HepG2 (cell line): ENCODE results near the gene CCDC88A. TPM values are rescaled to one million over a fixed set of nuclear protein-coding genes. Genes with fewer than 3 reads are reported as not detected.

ENCODE experiments used
- ATAC-seq: fragments of 200-7000 bp; cut with Tn5 transposase; 3 replicates; pipeline ENCODE4 v1.9.1; 2020; ENCODE audit warnings: mild to moderate bottlenecking, moderate library complexity
- BruUV-seq: library from RNA; stranded (reverse); fragments of 400-500 nt; replicated peaks from 2 replicates; lab custom pipeline; 2021; lab: Mats Ljungman, UMichigan
- CTCF ChIA-PET: fragments of 300-600 bp; formaldehyde crosslinking; extraction: SDS; loops from one replicate; lab custom pipeline; 2021; ENCODE audit warnings: low total read pairs, inconsistent platforms, low intra/inter-chr PET ratio; lab: Yijun Ruan, JAX
- POLR2A ChIA-PET: fragments of 350-600 bp; sonication (Branson Sonifier 250); formaldehyde crosslinking; loops from one replicate; lab custom pipeline; 2020; ENCODE audit warnings: antibody characterized with exemption, inconsistent platforms; lab: Yijun Ruan, JAX
- DNase-seq: peaks from one replicate; pipeline ENCODE4 v3.0.0-alpha.2; 2015; ENCODE audit warnings: low spot score
- FAIRE-seq: peaks from 3 replicates; lab custom pipeline; 2011; peaks lifted over from hg19 to GRCh38; lab: Jason Lieb, UNC
- H2AFZ ChIP-seq: one replicate; pipeline ENCODE4 v1.6.1; 2011; ENCODE audit warnings: low read length, inconsistent platforms
- H3K27ac ChIP-seq: fragments of 300-600 bp; 3 replicates; pipeline ENCODE4 v1.8.0; 2011; ENCODE audit warnings: mixed run types, mild to moderate bottlenecking, mixed read lengths, low read length, inconsistent platforms; ENCODE audit not compliant: insufficient read depth; ENCODE audit errors: extremely low read length
- H3K27me3 ChIP-seq, 2 experiments: fragments of 200-600 bp in 1 of 2; 2 replicates in 1 of 2; 3 replicates in 1 of 2; pipeline versions ENCODE4 v1.6.0 to v1.8.0; 2011; ENCODE audit warnings: low read length in 2 of 2, mild to moderate bottlenecking in 2 of 2, moderate library complexity in 2 of 2, inconsistent platforms in 1 of 2; ENCODE audit not compliant: insufficient read depth in 2 of 2, control insufficient read depth in 1 of 2
- H3K36me3 ChIP-seq, 2 experiments: fragments of 200-600 bp in 1 of 2; replicated peaks in 1 of 2; 2 replicates in 1 of 2; 3 replicates in 1 of 2; pipeline versions ENCODE4 v1.5.1 to v1.8.0; 2011; ENCODE audit warnings: low read length in 2 of 2, inconsistent platforms in 1 of 2; ENCODE audit not compliant: insufficient read depth in 2 of 2, control insufficient read depth in 1 of 2
- H3K4me1 ChIP-seq: 2 replicates; pipeline ENCODE4 v1.5.1; 2012; ENCODE audit warnings: low read length, inconsistent platforms; ENCODE audit not compliant: insufficient read depth
- H3K4me2 ChIP-seq: 2 replicates; pipeline ENCODE4 v1.6.0; 2011; ENCODE audit warnings: low read depth, low read length, inconsistent platforms
- H3K4me3 ChIP-seq, 3 experiments: fragments of 200-600 bp in 1 of 3; sonication (generic), shearing (Covaris generic) in 1 of 3; replicated peaks in 1 of 3; 2 replicates each; pipeline ENCODE4 v1.5.1; 2011 to 2016; ENCODE audit warnings: low read length in 3 of 3, inconsistent platforms in 2 of 3, low read depth in 2 of 3, mild to moderate bottlenecking in 2 of 3, control low read depth in 1 of 3, mixed read lengths in 1 of 3; ENCODE audit not compliant: insufficient read depth in 1 of 3
- H3K79me2 ChIP-seq: one replicate; pipeline ENCODE4 v1.6.1; 2011; ENCODE audit warnings: low read length, inconsistent platforms; ENCODE audit not compliant: insufficient read depth
- H3K9ac ChIP-seq: 2 replicates; pipeline ENCODE4 v1.6.0; 2011; ENCODE audit warnings: mild to moderate bottlenecking, low read depth, low read length, inconsistent platforms; ENCODE audit not compliant: insufficient read depth
- H3K9me3 ChIP-seq: 2 replicates; pipeline ENCODE4 v1.5.1; 2012; ENCODE audit warnings: mild to moderate bottlenecking, low read length
- H4K20me1 ChIP-seq: 2 replicates; pipeline ENCODE4 v1.6.0; 2011; ENCODE audit warnings: inconsistent platforms, mild to moderate bottlenecking, low read length, moderate library complexity; ENCODE audit not compliant: insufficient read depth
- NFKB2 ChIP-seq: sonication (generic); formaldehyde crosslinking; IDR thresholded peaks from 2 replicates; pipeline ENCODE4 v1.4.0; 2020; ENCODE audit warnings: missing genetic modification reagents, borderline replicate concordance
- PHB2 ChIP-seq: fragments of 450-650 bp; IDR thresholded peaks from 2 replicates; pipeline ENCODE4 v1.6.1; 2018; ENCODE audit not compliant: partially characterized antibody
- TAF1 ChIP-seq: sonication (generic); formaldehyde crosslinking; IDR thresholded peaks from 2 replicates; pipeline ENCODE4 v1.4.0; 2020; ENCODE audit warnings: missing genetic modification reagents
- ZNF101 ChIP-seq: sonication (generic); formaldehyde crosslinking; IDR thresholded peaks from 2 replicates; pipeline ENCODE4 v1.4.0; 2020; ENCODE audit warnings: mild to moderate bottlenecking, low read depth, missing genetic modification reagents, borderline replicate concordance
- WGBS: methylation state at CpG from one replicate; pipeline ENCODE4 v1.1.6; 2017; ENCODE audit warnings: low lambda C conversion rate; 5-methylcytosine and 5-hydroxymethylcytosine counted together
- in situ Hi-C: cut with HindIII; loops from 2 replicates; pipeline ENCODE4 v1.10.0; 2017; ENCODE audit warnings: low pct_unique_long_range_greater_than_20kb; ENCODE audit not compliant: extremely low pct_ligation_motif_present
- intact Hi-C: fragments of 100-400 bp; cut with micrococcal nuclease; formaldehyde crosslinking; loops from one replicate; pipeline ENCODE4 v1.10.0; 2022; ENCODE audit not compliant: unreplicated experiment
- polyA plus RNA-seq, 8 experiments: library from polyadenylated mRNA; depleted of rRNA in 3 of 8; stranded (reverse) in 7 of 8; unstranded in 1 of 8; fragments of >200 nt; fragmentation: Illumina TruSeq in 4 of 8; extraction: Trizol in 4 of 8; gene quantifications; 2 replicates each; pipeline versions ENCODE4 v1.2.1 to v1.2.3, GENCODE V29; 2011 to 2016; ENCODE audit warnings: low read depth in 4 of 8, missing spikeins in 1 of 8, mixed read lengths in 1 of 8; ENCODE audit not compliant: insufficient read depth in 1 of 8
- total RNA-seq, 5 experiments: library from RNA; depleted of rRNA; stranded (reverse); fragments of >200 nt; fragmentation: Illumina TruSeq; extraction: Trizol; gene quantifications; 2 replicates each; pipeline ENCODE4 v1.2.3, GENCODE V29; 2016; ENCODE audit warnings: low read depth in 1 of 5
- TF ChIP-seq, protein P1 (sequence below), 2 experiments: sonication (generic) in 1 of 2; formaldehyde crosslinking in 1 of 2; IDR thresholded peaks; 2 replicates each; pipeline versions ENCODE4 v1.6.1 to v1.9.0; 2014 to 2022; ENCODE audit warnings: antibody characterized with exemption in 1 of 2, borderline replicate concordance in 1 of 2, inconsistent platforms in 1 of 2, low read depth in 1 of 2, missing genetic modification reagents in 1 of 2
- TF ChIP-seq, protein P2 (sequence below): IDR thresholded peaks from 2 replicates; pipeline ENCODE4 v1.6.1; 2016; ENCODE audit warnings: missing compliant biosample characterization, missing genetic modification reagents, borderline replicate concordance
- TF ChIP-seq, protein P3 (sequence below): sonication (generic); formaldehyde crosslinking; IDR thresholded peaks from 2 replicates; pipeline ENCODE4 v1.5.1; 2020; ENCODE audit warnings: mild to moderate bottlenecking, missing genetic modification reagents, borderline replicate concordance
- TF ChIP-seq, protein P4 (sequence below): sonication (generic); formaldehyde crosslinking; IDR thresholded peaks from 2 replicates; pipeline ENCODE4 v1.5.1; 2020; ENCODE audit warnings: missing genetic modification reagents, mild to moderate bottlenecking, borderline replicate concordance
- TF ChIP-seq, protein P5 (sequence below): sonication (generic); formaldehyde crosslinking; IDR thresholded peaks from 2 replicates; pipeline ENCODE4 v1.5.1; 2020; ENCODE audit warnings: missing genetic modification reagents, mild to moderate bottlenecking, borderline replicate concordance

Gene CCDC88A
- total and polyA plus RNA-seq, 2 of the 13 experiments (the other 11 are each of a cell fraction or from before 2014, with no cell fraction given) = 43.2 to 84.1 TPM

DNA sequence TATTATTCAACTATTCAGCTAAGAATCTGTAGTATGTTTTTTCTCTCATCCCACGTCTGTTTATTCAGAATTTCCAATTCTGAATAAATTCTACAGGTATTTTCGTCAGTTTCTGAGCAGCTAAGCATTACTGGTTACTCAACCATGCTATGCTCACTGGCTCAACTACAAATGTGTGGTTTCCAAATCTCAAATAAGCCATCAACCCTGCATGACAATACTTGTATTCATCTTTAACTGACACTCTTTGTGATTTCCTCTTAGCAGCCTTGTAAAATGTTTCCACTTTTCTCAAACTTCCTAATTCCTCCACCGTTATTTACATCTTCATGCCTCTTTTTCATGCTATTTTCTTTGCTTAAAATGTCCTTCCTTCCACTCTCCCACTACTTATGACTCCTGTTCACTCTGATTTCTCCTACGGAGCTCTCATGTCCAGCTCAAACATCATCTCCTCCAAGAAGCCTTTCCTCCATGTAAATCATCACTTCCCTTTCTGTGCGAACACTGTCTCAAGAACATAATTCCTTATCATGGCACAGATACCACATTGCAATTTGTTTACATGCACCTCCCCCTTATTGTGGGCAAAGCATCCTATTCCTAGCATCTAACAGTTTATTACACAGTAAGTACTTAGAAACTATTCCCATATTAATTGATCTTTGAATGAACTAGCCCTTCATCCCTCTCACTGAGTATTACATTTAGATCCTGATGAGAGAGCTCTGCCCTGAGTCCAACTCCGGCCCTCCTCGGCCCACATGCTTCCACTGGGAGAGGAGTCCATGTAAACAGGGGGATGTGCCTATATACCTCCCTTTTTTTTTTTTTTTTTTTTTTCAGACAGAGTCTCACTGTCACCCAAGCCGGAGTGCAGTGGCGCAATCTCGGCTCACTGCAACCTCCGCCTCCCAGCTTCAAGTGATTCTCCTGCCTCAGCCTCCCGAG is 10.5 kb downstream of the CCDC88A start:
- in situ Hi-C loops (no loop called here), intact Hi-C loops (no loop called here)
- Histone ChIP-seq H2AFZ (no peak overlapping the region), H3K4me2 (no peak overlapping the region), H3K79me2 (peaks cover 50% of the 10 kb centered on the region), H3K27me3 (no peaks in the 10 kb centered on the region), H3K4me3 (no peak overlapping the region), H3K9me3 (no peaks in the 10 kb centered on the region), H3K4me1 (no peaks in the 10 kb centered on the region), H3K36me3 (peaks cover 7 to 38% of the 10 kb centered on the region in 2 experiments), H4K20me1 (no peaks in the 10 kb centered on the region), H3K9ac (no peak overlapping the region), H3K27ac (no peak overlapping the region)
- WGBS = 88% methylated on average over 12 of the region's 12 CpGs
- no TSS peak for BruUV-seq
- ChIA-PET POLR2A (no interaction called here), CTCF (no interaction called here)
- no peak for ATAC-seq
- TF ChIP-seq, protein P1, sequence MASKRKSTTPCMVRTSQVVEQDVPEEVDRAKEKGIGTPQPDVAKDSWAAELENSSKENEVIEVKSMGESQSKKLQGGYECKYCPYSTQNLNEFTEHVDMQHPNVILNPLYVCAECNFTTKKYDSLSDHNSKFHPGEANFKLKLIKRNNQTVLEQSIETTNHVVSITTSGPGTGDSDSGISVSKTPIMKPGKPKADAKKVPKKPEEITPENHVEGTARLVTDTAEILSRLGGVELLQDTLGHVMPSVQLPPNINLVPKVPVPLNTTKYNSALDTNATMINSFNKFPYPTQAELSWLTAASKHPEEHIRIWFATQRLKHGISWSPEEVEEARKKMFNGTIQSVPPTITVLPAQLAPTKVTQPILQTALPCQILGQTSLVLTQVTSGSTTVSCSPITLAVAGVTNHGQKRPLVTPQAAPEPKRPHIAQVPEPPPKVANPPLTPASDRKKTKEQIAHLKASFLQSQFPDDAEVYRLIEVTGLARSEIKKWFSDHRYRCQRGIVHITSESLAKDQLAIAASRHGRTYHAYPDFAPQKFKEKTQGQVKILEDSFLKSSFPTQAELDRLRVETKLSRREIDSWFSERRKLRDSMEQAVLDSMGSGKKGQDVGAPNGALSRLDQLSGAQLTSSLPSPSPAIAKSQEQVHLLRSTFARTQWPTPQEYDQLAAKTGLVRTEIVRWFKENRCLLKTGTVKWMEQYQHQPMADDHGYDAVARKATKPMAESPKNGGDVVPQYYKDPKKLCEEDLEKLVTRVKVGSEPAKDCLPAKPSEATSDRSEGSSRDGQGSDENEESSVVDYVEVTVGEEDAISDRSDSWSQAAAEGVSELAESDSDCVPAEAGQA (IDR thresholded peaks at IDR 0.05; ENCODE audit: low read depth) = no peak
- TF ChIP-seq, protein P1 (CRISPR knock-in tag; IDR thresholded peaks at IDR 0.05; ENCODE audit: borderline replicate concordance) = no peak
- TF ChIP-seq NFKB2 (CRISPR knock-in tag) (no peak), ZNF101 (CRISPR knock-in tag) (no peak), TAF1 (CRISPR knock-in tag) (no peak), PHB2 (no peak)
- TF ChIP-seq, protein P2, sequence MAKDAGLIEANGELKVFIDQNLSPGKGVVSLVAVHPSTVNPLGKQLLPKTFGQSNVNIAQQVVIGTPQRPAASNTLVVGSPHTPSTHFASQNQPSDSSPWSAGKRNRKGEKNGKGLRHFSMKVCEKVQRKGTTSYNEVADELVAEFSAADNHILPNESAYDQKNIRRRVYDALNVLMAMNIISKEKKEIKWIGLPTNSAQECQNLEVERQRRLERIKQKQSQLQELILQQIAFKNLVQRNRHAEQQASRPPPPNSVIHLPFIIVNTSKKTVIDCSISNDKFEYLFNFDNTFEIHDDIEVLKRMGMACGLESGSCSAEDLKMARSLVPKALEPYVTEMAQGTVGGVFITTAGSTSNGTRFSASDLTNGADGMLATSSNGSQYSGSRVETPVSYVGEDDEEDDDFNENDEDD (CRISPR knock-in tag) = no peak
- TF ChIP-seq, protein P3, sequence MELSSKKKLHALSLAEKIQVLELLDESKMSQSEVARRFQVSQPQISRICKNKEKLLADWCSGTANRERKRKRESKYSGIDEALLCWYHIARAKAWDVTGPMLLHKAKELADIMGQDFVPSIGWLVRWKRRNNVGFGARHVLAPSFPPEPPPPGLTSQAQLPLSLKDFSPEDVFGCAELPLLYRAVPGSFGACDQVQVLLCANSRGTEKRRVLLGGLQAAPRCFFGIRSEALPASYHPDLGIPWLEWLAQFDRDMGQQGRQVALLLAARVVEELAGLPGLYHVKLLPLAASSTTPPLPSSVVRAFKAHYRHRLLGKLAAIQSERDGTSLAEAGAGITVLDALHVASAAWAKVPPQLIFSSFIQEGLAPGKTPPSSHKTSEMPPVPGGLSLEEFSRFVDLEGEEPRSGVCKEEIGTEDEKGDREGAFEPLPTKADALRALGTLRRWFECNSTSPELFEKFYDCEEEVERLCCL (CRISPR knock-in tag) = no peak
- TF ChIP-seq, protein P4, sequence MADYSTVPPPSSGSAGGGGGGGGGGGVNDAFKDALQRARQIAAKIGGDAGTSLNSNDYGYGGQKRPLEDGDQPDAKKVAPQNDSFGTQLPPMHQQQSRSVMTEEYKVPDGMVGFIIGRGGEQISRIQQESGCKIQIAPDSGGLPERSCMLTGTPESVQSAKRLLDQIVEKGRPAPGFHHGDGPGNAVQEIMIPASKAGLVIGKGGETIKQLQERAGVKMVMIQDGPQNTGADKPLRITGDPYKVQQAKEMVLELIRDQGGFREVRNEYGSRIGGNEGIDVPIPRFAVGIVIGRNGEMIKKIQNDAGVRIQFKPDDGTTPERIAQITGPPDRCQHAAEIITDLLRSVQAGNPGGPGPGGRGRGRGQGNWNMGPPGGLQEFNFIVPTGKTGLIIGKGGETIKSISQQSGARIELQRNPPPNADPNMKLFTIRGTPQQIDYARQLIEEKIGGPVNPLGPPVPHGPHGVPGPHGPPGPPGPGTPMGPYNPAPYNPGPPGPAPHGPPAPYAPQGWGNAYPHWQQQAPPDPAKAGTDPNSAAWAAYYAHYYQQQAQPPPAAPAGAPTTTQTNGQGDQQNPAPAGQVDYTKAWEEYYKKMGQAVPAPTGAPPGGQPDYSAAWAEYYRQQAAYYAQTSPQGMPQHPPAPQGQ (CRISPR knock-in tag) = no peak
- TF ChIP-seq, protein P5, sequence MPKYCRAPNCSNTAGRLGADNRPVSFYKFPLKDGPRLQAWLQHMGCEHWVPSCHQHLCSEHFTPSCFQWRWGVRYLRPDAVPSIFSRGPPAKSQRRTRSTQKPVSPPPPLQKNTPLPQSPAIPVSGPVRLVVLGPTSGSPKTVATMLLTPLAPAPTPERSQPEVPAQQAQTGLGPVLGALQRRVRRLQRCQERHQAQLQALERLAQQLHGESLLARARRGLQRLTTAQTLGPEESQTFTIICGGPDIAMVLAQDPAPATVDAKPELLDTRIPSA (CRISPR knock-in tag) = no peak
- no peak for DNase-seq
- no peak for FAIRE-seq
